Neuronal stem cell (in vitro differentiated cells): ENCODE measurements around the gene ALG10B.
"Not testable (repeated sequence)": the region's sequence is repeated elsewhere in the genome, so short reads cannot be mapped to it uniquely, and the experiment has no call there.

Experiments
- DNase-seq: peaks from one replicate; pipeline ENCODE4 v3.0.0-alpha.2; 2013; ENCODE audit warnings: low spot score
- H2AFZ ChIP-seq: one replicate; pipeline ENCODE4 v1.6.1; 2013; ENCODE audit warnings: mild to moderate bottlenecking, low read length, inconsistent platforms
- H2AK5ac ChIP-seq: 2 replicates; pipeline ENCODE4 v1.6.1; 2013; ENCODE audit warnings: low read depth, mild to moderate bottlenecking, inconsistent platforms, low read length, moderate library complexity, mixed read lengths
- H2BK120ac ChIP-seq: 2 replicates; pipeline ENCODE4 v1.6.1; 2013; ENCODE audit warnings: low read depth, mild to moderate bottlenecking, inconsistent platforms, low read length, moderate library complexity, mixed read lengths
- H2BK12ac ChIP-seq: one replicate; pipeline ENCODE4 v1.6.1; 2013; ENCODE audit warnings: low read length, inconsistent platforms
- H2BK15ac ChIP-seq: 2 replicates; pipeline ENCODE4 v1.6.1; 2013; ENCODE audit warnings: mild to moderate bottlenecking, low read length, inconsistent platforms, mixed read lengths
- H2BK5ac ChIP-seq: one replicate; pipeline ENCODE4 v1.6.1; 2013; ENCODE audit warnings: inconsistent platforms, mild to moderate bottlenecking, low read length, moderate library complexity
- H3K14ac ChIP-seq: one replicate; pipeline ENCODE4 v1.6.1; 2013; ENCODE audit warnings: low read length, inconsistent platforms
- H3K18ac ChIP-seq: 2 replicates; pipeline ENCODE4 v1.6.1; 2013; ENCODE audit warnings: low read length, inconsistent platforms
- H3K23ac ChIP-seq: 2 replicates; pipeline ENCODE4 v1.6.1; 2013; ENCODE audit warnings: low read depth, mild to moderate bottlenecking, mixed read lengths, low read length, inconsistent platforms; ENCODE audit not compliant: poor library complexity
- H3K27ac ChIP-seq: replicated peaks from 3 replicates; pipeline ENCODE4 v1.5.1; 2013; ENCODE audit warnings: low read length, inconsistent platforms
- H3K27me3 ChIP-seq, 3 experiments: 2 replicates each; pipeline ENCODE4 v1.6.1; 2013; ENCODE audit warnings: low read length in 3 of 3, mild to moderate bottlenecking in 2 of 3, inconsistent platforms in 1 of 3, low read depth in 1 of 3, mixed read lengths in 1 of 3, moderate library complexity in 1 of 3; ENCODE audit not compliant: control insufficient read depth in 3 of 3, insufficient read depth in 3 of 3
- H3K36me3 ChIP-seq, 2 donors: replicated peaks in 1 of 2; 2 replicates each; pipeline ENCODE4 v1.6.1; 2013; ENCODE audit warnings: low read length in 2 of 2; ENCODE audit not compliant: control insufficient read depth in 2 of 2, insufficient read depth in 2 of 2
- H3K4ac ChIP-seq: 2 replicates; pipeline ENCODE4 v1.6.1; 2013; ENCODE audit warnings: inconsistent platforms, mild to moderate bottlenecking, low read length, moderate library complexity
- H3K4me1 ChIP-seq, 2 donors: 1 replicate in 1 of 2; 2 replicates in 1 of 2; pipeline ENCODE4 v1.6.1; 2013; ENCODE audit warnings: low read length in 2 of 2, low read depth in 1 of 2; ENCODE audit not compliant: control insufficient read depth in 2 of 2, insufficient read depth in 1 of 2
- H3K4me2 ChIP-seq: one replicate; pipeline ENCODE4 v1.6.1; 2013; ENCODE audit warnings: mild to moderate bottlenecking, low read length, inconsistent platforms; ENCODE audit not compliant: insufficient read depth, poor library complexity, severe bottlenecking
- H3K4me3 ChIP-seq, 2 donors: 2 replicates each; pipeline ENCODE4 v1.5.1; 2013; ENCODE audit warnings: low read length in 2 of 2, mild to moderate bottlenecking in 2 of 2, inconsistent platforms in 1 of 2, moderate library complexity in 1 of 2
- H3K79me1 ChIP-seq: one replicate; pipeline ENCODE4 v1.6.1; 2013; ENCODE audit warnings: low read depth, mild to moderate bottlenecking, inconsistent platforms, low read length, moderate library complexity
- H3K9ac ChIP-seq: one replicate; pipeline ENCODE4 v1.6.1; 2013; ENCODE audit warnings: mild to moderate bottlenecking, low read depth, low read length, inconsistent platforms; ENCODE audit not compliant: poor library complexity
- H3K9me3 ChIP-seq, 2 donors: replicated peaks in 1 of 2; 2 replicates each; pipeline versions ENCODE3 to v1.6.1; 2013; ENCODE audit warnings: low read length in 2 of 2, mild to moderate bottlenecking in 2 of 2, inconsistent platforms in 1 of 2, low read depth in 1 of 2, mixed read lengths in 1 of 2, moderate library complexity in 1 of 2; ENCODE audit not compliant: control insufficient read depth in 2 of 2, insufficient read depth in 1 of 2
- H4K8ac ChIP-seq: one replicate; pipeline ENCODE4 v1.6.1; 2013; ENCODE audit warnings: low read depth, mild to moderate bottlenecking, inconsistent platforms, low read length, moderate library complexity
- H4K91ac ChIP-seq: one replicate; pipeline ENCODE4 v1.6.1; 2013; ENCODE audit warnings: low read length, low read depth, mild to moderate bottlenecking, inconsistent platforms; ENCODE audit not compliant: poor library complexity
- WGBS, 2 donors: extraction: QIAGEN DNeasy Blood & Tissue Kit; methylation state at CpG; one replicate each; pipeline ENCODE4 v1.1.7; 2013; ENCODE audit warnings: missing lambda C conversion rate in 2 of 2, mixed read lengths in 1 of 2; ENCODE audit not compliant: insufficient read length in 2 of 2, insufficient replicate concordance in 1 of 2; ENCODE audit errors: extremely low coverage in 2 of 2; 5-methylcytosine and 5-hydroxymethylcytosine counted together

ALG10B gene

DNA sequence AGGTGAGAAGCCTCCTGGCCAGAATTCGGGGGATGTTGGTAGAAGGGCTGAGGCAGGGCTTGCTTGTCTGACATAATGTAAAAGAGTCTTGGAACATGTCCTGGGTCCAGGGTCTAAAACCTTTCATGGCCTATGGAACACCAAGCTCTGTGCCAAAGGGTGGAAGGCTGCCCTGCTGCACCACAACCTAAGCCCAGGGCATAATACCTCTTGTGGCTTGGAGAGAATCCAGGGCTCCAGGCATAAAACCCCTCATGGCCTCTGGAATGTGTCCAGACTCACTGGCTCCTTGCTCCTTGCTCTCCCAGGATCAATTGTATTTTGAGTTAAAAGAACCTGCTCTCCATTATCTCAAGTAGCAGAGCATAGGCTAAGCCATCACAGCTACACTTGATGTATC is 27.3 kb downstream of the ALG10B start:
- no CpG with 5 or more reads among the region's 1 CpG for WGBS, 2 donors
- not testable (repeated sequence) for H3K27me3 ChIP-seq, H3K4ac ChIP-seq, H3K4me1 ChIP-seq, H3K4me3 ChIP-seq, H3K9me3 ChIP-seq, H2BK15ac ChIP-seq, H2BK120ac ChIP-seq, H3K79me1 ChIP-seq, H3K9ac ChIP-seq, H3K18ac ChIP-seq, H3K14ac ChIP-seq, H2BK5ac ChIP-seq, H3K36me3 ChIP-seq, H3K27ac ChIP-seq, H2BK12ac ChIP-seq, H2AK5ac ChIP-seq, H4K91ac ChIP-seq, H4K8ac ChIP-seq, H3K4me2 ChIP-seq, H3K23ac ChIP-seq, H2AFZ ChIP-seq, DNase-seq

DNA sequence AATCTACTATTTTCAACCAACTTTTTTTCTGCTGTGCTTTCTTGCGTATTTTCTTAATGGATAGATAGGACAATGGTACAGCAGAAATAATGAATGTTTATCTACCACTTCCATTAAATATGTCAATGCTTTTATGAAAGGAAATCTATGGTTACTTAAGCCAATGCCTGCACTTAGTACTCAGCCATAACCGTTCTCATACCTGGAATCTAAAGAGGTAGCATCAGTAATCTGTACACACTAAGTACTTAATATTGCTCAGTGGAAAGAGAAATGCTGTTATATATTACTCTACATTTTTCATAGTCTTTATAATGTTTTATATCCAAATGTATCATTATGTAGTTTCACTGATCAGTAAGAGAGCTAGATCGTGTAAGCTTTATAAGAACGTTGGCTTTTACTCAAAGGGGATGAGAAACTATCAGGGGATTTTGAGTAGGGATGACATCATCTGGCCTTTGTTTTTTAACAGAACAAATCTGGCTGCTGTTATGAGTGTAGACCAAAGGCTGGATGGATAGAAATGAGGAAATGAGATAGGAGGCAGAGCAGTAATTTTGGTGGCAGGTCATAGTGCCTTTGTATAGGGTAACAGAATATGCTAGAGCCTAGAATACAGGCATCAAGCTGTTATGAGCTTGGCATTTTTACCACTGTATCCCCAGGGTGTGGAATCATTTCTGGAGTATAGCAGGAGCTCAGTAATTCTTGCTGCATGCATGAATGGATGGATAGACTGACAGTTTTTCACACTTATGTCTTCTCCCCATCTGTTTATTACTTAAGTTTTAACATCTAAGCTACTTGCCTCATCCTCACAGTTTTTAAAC is 34.0 kb downstream of the ALG10B start:
- no peak overlapping the region for H3K4me2 ChIP-seq
- no peak overlapping the region for H2AK5ac ChIP-seq
- H3K27me3 ChIP-seq: no peaks in the 10 kb centered on the region
- H4K8ac ChIP-seq: no peak overlapping the region
- no peaks in the 10 kb centered on the region for H3K9me3 ChIP-seq
- no CpG with 5 or more reads among the region's 4 CpGs for WGBS, 2 donors
- no peak overlapping the region for H2BK120ac ChIP-seq
- H2BK12ac ChIP-seq: no peak overlapping the region
- no peak overlapping the region for H2BK15ac ChIP-seq
- no peak overlapping the region for H3K4ac ChIP-seq
- no peak overlapping the region for H3K27ac ChIP-seq
- no peak overlapping the region for H3K9ac ChIP-seq
- H4K91ac ChIP-seq: no peak overlapping the region
- no peak overlapping the region for H3K14ac ChIP-seq
- no peak overlapping the region for H3K23ac ChIP-seq
- H2BK5ac ChIP-seq: no peak overlapping the region
- H2AFZ ChIP-seq: no peak overlapping the region
- H3K18ac ChIP-seq: no peak overlapping the region
- no peak overlapping the region for H3K4me3 ChIP-seq
- H3K4me1 ChIP-seq: no peaks in the 10 kb centered on the region
- no peaks in the 10 kb centered on the region for H3K79me1 ChIP-seq
- DNase-seq: no peak
- H3K36me3 ChIP-seq: no peaks in the 10 kb centered on the region

DNA sequence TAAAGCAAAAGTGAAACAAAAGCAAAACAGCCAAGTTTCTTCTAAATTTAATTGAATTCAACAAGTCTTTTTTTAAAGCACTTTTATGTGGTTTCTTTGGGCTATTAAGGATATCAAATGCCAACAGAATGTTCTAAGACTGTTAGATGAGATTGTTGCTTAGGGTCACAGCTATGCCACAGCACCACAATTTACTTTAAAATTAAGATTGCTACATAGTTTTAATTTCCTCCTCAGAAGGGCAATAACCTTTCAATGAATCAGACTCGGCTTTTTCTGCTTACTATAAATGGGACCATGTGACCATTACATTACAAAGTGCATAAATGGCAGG is 34.6 kb downstream of the ALG10B start:
- not testable (repeated sequence) for H2AK5ac ChIP-seq, H3K27ac ChIP-seq, H3K4me1 ChIP-seq, H3K4me2 ChIP-seq, H2BK15ac ChIP-seq, H3K27me3 ChIP-seq, H4K91ac ChIP-seq, H2AFZ ChIP-seq, H2BK12ac ChIP-seq, H3K23ac ChIP-seq, H3K79me1 ChIP-seq, H3K36me3 ChIP-seq, H2BK120ac ChIP-seq, H3K4me3 ChIP-seq, H3K9ac ChIP-seq, H3K4ac ChIP-seq, H3K9me3 ChIP-seq, H2BK5ac ChIP-seq, DNase-seq, H3K14ac ChIP-seq, H4K8ac ChIP-seq, H3K18ac ChIP-seq
- no CpG with 5 or more reads among the region's 1 CpG for WGBS, 2 donors

DNA sequence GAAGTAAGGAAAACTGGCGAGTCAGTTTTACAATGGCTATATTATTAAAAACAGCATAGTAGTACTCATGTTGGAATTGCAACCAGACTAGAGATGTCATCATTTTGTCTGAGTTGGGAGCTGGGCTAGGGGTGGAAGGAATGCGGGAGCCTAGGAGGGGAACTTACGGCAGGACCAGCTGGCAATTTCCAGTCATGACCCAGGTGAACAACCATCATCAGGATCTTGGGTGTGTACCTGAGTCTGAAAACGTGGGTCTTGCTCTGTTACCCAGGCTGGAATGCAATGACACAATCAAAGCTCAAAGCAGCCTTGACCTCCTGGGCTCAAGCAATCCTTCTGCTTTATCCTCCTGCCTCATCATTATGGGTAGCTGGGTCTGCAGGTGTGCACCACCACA is 50.9 kb downstream of the ALG10B start:
- no CpG with 5 or more reads among the region's 4 CpGs for WGBS, 2 donors
- H2BK15ac ChIP-seq: no peak overlapping the region
- H3K36me3 ChIP-seq: no peaks in the 10 kb centered on the region
- H3K14ac ChIP-seq: no peak overlapping the region
- no peak overlapping the region for H4K91ac ChIP-seq
- no peak overlapping the region for H3K4me2 ChIP-seq
- no peak overlapping the region for H2BK120ac ChIP-seq
- H3K18ac ChIP-seq: no peak overlapping the region
- H3K27ac ChIP-seq: no peak overlapping the region
- H3K79me1 ChIP-seq: no peaks in the 10 kb centered on the region
- no peak overlapping the region for H2AFZ ChIP-seq
- H2BK12ac ChIP-seq: no peak overlapping the region
- H3K4ac ChIP-seq: no peak overlapping the region
- no peak overlapping the region for H2BK5ac ChIP-seq
- H3K9ac ChIP-seq: no peak overlapping the region
- no peaks in the 10 kb centered on the region for H3K4me1 ChIP-seq
- H3K9me3 ChIP-seq: no peaks in the 10 kb centered on the region
- H3K27me3 ChIP-seq: no peaks in the 10 kb centered on the region
- DNase-seq: no peak
- H2AK5ac ChIP-seq: no peak overlapping the region
- H4K8ac ChIP-seq: no peak overlapping the region
- no peak overlapping the region for H3K23ac ChIP-seq
- no peak overlapping the region for H3K4me3 ChIP-seq
